DOHH2 (cell line): Measurements from ENCODE around the gene TFAP2C.

ENCODE experiments used
- H3F3A ChIP-seq: fragments of 200-600 bp; sonication (generic), shearing (Covaris generic); 2 replicates; pipeline ENCODE4 v1.6.0; 2016; ENCODE audit warnings: antibody characterized with exemption, mild to moderate bottlenecking; ENCODE audit not compliant: control insufficient read depth, insufficient read depth
- H3K27ac ChIP-seq: fragments of 200-600 bp; sonication (generic); 2 replicates; pipeline ENCODE4 v1.5.1; 2014; ENCODE audit warnings: low read depth, mild to moderate bottlenecking, low read length, moderate library complexity
- H3K27me3 ChIP-seq: fragments of 200-600 bp; sonication (generic); 2 replicates; pipeline ENCODE4 v1.6.1; 2014; ENCODE audit warnings: mild to moderate bottlenecking, low read length, mixed read lengths; ENCODE audit not compliant: control insufficient read depth
- H3K36me3 ChIP-seq: fragments of 200-600 bp; sonication (generic); 2 replicates; pipeline ENCODE4 v1.6.1; 2014; ENCODE audit warnings: mild to moderate bottlenecking, low read length, moderate library complexity, mixed read lengths; ENCODE audit not compliant: control insufficient read depth
- H3K4me1 ChIP-seq: fragments of 200-600 bp; sonication (generic); 2 replicates; pipeline ENCODE4 v1.6.1; 2014; ENCODE audit warnings: mild to moderate bottlenecking, low read length, mixed read lengths; ENCODE audit not compliant: control insufficient read depth
- H3K4me2 ChIP-seq: fragments of 200-600 bp; sonication (generic); 2 replicates; pipeline ENCODE4 v1.6.0; 2014; ENCODE audit warnings: mild to moderate bottlenecking, low read length, moderate library complexity
- H3K4me3 ChIP-seq: fragments of 200-600 bp; sonication (generic); 2 replicates; pipeline ENCODE4 v1.5.1; 2014; ENCODE audit warnings: mild to moderate bottlenecking, low read length, mixed read lengths
- H3K79me2 ChIP-seq: fragments of 200-600 bp; sonication (generic); 2 replicates; pipeline ENCODE4 v1.6.1; 2014; ENCODE audit warnings: mild to moderate bottlenecking, low read length, mixed read lengths; ENCODE audit not compliant: control insufficient read depth
- H3K9me2 ChIP-seq: fragments of 200-600 bp; sonication (generic); replicated peaks from 2 replicates; pipeline ENCODE4 v1.6.1; 2014; ENCODE audit warnings: mild to moderate bottlenecking, low read length, mixed read lengths; ENCODE audit not compliant: control insufficient read depth
- H3K9me3 ChIP-seq: fragments of 200-600 bp; sonication (generic); 2 replicates; pipeline ENCODE4 v1.6.1; 2014; ENCODE audit warnings: antibody characterized with exemption, low read length, mixed read lengths; ENCODE audit not compliant: control insufficient read depth, insufficient read depth
- H4K20me1 ChIP-seq: fragments of 200-600 bp; sonication (generic); 2 replicates; pipeline ENCODE4 v1.6.0; 2014; ENCODE audit warnings: low read depth, mild to moderate bottlenecking, antibody characterized with exemption, low read length, moderate library complexity; ENCODE audit not compliant: control insufficient read depth, insufficient read depth
- EZH2phosphoT487 ChIP-seq: fragments of 200-600 bp; sonication (generic); IDR thresholded peaks from 2 replicates; pipeline ENCODE4 v1.6.1; 2017; ENCODE audit warnings: borderline replicate concordance, mild to moderate bottlenecking, antibody characterized with exemption, low read length, moderate library complexity, mixed read lengths
- TF ChIP-seq, protein P1 (sequence below): fragments of 200-600 bp; sonication (generic); IDR thresholded peaks from one replicate; pipeline ENCODE4 v1.5.1; 2014; ENCODE audit warnings: antibody characterized with exemption, mild to moderate bottlenecking, low read depth, low read length; ENCODE audit not compliant: poor library complexity, severe bottlenecking

The TFAP2C gene

GRCh38 chr20:56637576-56637975, 8.5 kb downstream of the TFAP2C start:
- H3F3A ChIP-seq: no peaks in the 10 kb centered on the region
- no peaks in the 10 kb centered on the region for H3K9me2 ChIP-seq
- no peaks in the 10 kb centered on the region for H3K36me3 ChIP-seq
- no peaks in the 10 kb centered on the region for H3K79me2 ChIP-seq
- peaks cover 9% of the 10 kb centered on the region for H3K27me3 ChIP-seq
- no peak overlapping the region for H3K4me2 ChIP-seq
- H3K9me3 ChIP-seq: no peaks in the 10 kb centered on the region
- TF ChIP-seq EZH2phosphoT487: no peak
- TF ChIP-seq, protein P1, sequence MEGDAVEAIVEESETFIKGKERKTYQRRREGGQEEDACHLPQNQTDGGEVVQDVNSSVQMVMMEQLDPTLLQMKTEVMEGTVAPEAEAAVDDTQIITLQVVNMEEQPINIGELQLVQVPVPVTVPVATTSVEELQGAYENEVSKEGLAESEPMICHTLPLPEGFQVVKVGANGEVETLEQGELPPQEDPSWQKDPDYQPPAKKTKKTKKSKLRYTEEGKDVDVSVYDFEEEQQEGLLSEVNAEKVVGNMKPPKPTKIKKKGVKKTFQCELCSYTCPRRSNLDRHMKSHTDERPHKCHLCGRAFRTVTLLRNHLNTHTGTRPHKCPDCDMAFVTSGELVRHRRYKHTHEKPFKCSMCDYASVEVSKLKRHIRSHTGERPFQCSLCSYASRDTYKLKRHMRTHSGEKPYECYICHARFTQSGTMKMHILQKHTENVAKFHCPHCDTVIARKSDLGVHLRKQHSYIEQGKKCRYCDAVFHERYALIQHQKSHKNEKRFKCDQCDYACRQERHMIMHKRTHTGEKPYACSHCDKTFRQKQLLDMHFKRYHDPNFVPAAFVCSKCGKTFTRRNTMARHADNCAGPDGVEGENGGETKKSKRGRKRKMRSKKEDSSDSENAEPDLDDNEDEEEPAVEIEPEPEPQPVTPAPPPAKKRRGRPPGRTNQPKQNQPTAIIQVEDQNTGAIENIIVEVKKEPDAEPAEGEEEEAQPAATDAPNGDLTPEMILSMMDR: no peak
- no peaks in the 10 kb centered on the region for H3K4me1 ChIP-seq
- no peak overlapping the region for H3K27ac ChIP-seq
- no peaks in the 10 kb centered on the region for H4K20me1 ChIP-seq
- no peak overlapping the region for H3K4me3 ChIP-seq

GRCh38 chr20:56646599-56646998, 17.5 kb downstream of the TFAP2C start:
- TF ChIP-seq EZH2phosphoT487: no peak
- TF ChIP-seq, protein P1: no peak

DNA sequence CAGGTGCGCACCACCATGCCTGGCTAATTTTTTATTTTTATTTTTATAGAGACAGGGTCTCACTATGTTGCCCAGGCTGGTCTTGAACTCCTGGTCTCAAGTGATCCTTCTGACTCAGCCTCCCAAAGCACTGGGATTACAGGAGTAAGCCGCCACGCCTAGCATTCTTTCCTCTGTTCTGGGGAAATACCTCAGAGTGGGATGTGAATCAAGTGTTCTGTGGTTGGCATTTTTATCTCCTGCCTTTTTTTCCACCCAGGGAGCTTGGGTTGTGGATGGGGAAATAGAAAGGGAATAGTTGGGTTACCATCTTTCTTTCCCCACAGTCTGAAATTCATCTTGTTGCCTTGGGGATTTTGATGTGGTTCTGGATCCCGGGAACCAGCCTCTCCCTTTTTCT, 24.1 kb downstream of the TFAP2C start:
- Histone ChIP-seq H3K27ac (no peak overlapping the region), H3K4me3 (no peak overlapping the region), H3K4me2 (no peak overlapping the region), H3K4me1 (no peaks in the 10 kb centered on the region), H3K79me2 (no peaks in the 10 kb centered on the region), H3K9me2 (no peaks in the 10 kb centered on the region), H3F3A (no peaks in the 10 kb centered on the region), H3K27me3 (no peaks in the 10 kb centered on the region), H3K9me3 (no peaks in the 10 kb centered on the region), H4K20me1 (no peaks in the 10 kb centered on the region), H3K36me3 (no peaks in the 10 kb centered on the region)
- TF ChIP-seq, protein P1: no peak
- no peak for TF ChIP-seq EZH2phosphoT487

More at GRCh38 chr20:56646599-56646998, 17.5 kb downstream of the TFAP2C start:
- Histone ChIP-seq H3K9me2 (no peaks in the 10 kb centered on the region), H3K9me3 (no peaks in the 10 kb centered on the region), H3F3A (no peaks in the 10 kb centered on the region), H3K27ac (no peak overlapping the region), H3K4me3 (no peak overlapping the region), H3K79me2 (no peaks in the 10 kb centered on the region), H3K4me1 (no peaks in the 10 kb centered on the region), H3K36me3 (no peaks in the 10 kb centered on the region), H3K4me2 (no peak overlapping the region), H4K20me1 (no peaks in the 10 kb centered on the region), H3K27me3 (no peaks in the 10 kb centered on the region)
